ENCODE data around the gene CD80.
A peak's percentile ranks its signal among the peaks of the same experiment; 100 is the strongest.

The CD80 gene

GRCh38 chr3:119536757-119537156 is 22.7 kb downstream of the CD80 start:
- TF ChIP-seq CTCF (IDR thresholded peaks at IDR 0.05; ENCODE audit: insufficient read depth, low read depth, low read length, missing control alignments), result no peak
- DNase-seq (ENCODE audit: low read depth), result no peak
- H3K4me3 ChIP-seq (ENCODE audit: low read depth, low read length), result no peak overlapping the region

DNA sequence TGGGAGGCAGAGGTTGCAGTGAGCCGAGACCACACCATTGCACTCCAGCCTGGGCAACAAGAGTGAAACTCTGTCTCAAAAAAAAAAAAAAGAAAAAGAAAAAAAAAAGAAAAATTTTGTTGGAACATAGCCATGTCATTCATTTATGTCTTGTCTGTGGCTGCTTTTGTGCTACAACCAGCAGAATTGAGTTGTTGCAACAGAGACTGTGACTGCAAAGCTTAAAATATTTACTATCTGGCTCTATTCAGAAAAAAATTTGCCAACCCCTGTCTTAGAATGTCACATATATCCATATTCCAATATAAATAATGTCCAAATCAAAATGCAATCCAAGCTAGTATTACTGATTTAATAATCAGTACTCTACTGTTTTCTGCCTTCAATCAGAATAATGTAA is 25.1 kb downstream of the CD80 start:
- no peak overlapping the region for H3K4me3 ChIP-seq (ENCODE audit: low read depth, low read length)
- TF ChIP-seq CTCF (IDR thresholded peaks at IDR 0.05; ENCODE audit: insufficient read depth, low read depth, low read length, missing control alignments), result no peak
- no peak for DNase-seq (ENCODE audit: low read depth)

GRCh38 chr3:119531151-119531550 is 28.3 kb downstream of the CD80 start:
- H3K4me3 ChIP-seq (ENCODE audit: low read depth, low read length), result no peak overlapping the region
- TF ChIP-seq CTCF (IDR thresholded peaks at IDR 0.05; ENCODE audit: insufficient read depth, low read depth, low read length, missing control alignments), result no peak
- DNase-seq (ENCODE audit: low read depth), result no peak

DNA sequence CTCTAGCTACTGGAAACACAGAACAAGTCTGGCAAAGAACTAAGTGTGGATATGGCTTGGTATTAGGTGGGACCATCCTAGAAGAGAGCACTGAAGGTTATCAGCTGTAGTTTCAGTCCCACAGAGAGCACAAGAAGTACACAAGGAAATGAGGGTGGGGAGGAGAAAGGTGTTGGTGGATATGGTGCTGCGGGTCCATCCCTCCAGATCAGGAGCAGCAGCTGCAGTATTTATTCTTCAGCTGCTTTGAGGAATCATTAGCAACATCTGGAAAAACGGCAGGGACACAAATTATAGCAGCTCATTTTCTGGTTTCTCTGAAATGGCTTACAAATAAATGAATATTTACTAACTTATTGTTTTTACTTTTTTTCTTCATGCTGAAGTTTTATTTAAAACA is 29.0 kb downstream of the CD80 start:
- H3K4me3 ChIP-seq (ENCODE audit: low read depth, low read length), result no peak overlapping the region
- DNase-seq (ENCODE audit: low read depth), result no peak
- no peak for TF ChIP-seq CTCF (IDR thresholded peaks at IDR 0.05; ENCODE audit: insufficient read depth, low read depth, low read length, missing control alignments)

DNA sequence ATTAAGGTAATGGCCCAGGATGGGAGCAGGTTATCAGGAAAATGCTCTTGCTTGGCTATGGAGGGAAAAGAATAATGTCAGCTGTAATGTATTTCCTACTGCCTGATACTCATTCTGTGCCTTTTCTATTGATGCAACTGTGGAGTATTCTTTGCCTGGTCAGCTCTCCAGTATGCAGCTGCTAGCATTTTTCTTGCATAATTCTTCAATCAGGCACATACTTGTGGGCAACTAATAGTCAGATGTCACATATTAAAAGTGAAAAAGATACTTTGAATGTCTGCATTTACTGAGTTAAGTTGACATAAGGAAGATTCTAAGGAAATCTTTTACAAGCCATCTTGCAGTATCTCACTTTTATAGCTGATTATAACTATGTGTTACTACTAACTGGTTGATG is 29.5 kb downstream of the CD80 start:
- TF ChIP-seq CTCF (IDR thresholded peaks at IDR 0.05; ENCODE audit: insufficient read depth, low read depth, low read length, missing control alignments), result no peak
- H3K4me3 ChIP-seq (ENCODE audit: low read depth, low read length), result no peak overlapping the region

DNA sequence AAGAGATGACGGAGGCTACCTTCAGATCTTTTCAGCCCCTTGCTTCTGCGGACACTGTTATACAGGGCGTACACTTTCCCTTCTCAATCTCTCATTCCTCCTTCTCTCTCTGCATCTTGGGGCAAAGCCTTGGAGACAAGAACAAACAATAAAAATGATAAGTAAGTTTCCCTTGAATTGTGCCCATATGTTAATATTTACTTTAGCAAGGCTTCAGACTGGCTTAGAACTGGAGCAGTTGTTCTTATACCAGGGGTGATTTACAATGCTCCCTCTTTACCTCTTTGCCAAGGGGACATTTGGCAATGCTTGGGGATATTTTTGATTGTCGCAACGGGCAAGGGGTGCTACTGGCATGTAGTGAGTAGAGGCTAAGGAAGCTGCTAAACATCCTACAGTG is 31.7 kb downstream of the CD80 start:
- no peak for TF ChIP-seq CTCF (IDR thresholded peaks at IDR 0.05; ENCODE audit: insufficient read depth, low read depth, low read length, missing control alignments)
- no peak overlapping the region for H3K4me3 ChIP-seq (ENCODE audit: low read depth, low read length)
- no peak for DNase-seq (ENCODE audit: low read depth)

More for the DNA sequence above, 29.5 kb downstream of the CD80 start:
- no peak for DNase-seq (ENCODE audit: low read depth)

GRCh38 chr3:119524931-119525662 is 34.3 kb downstream of the CD80 start:
- TF ChIP-seq CTCF (IDR thresholded peaks at IDR 0.05; ENCODE audit: insufficient read depth, low read depth, low read length, missing control alignments), result peak; percentile 30
- no peak for DNase-seq (ENCODE audit: low read depth)
- no peak overlapping the region for H3K4me3 ChIP-seq (ENCODE audit: low read depth, low read length)
